ENCODE results near the gene ZNF845.
A peak's percentile ranks its signal among the peaks of the same experiment; 100 is the strongest.
"Not testable (repeated sequence)": the region's sequence is repeated elsewhere in the genome, so short reads cannot be mapped to it uniquely, and the experiment has no call there.

The ZNF845 gene

GRCh38 chr19:53333463-53334449 is at the start of gene ZNF845:
Gene ZNF845 (plus strand): TSS chr19:53333749. CDS start chr19:53341308, 7,559 bp downstream.
- TF ChIP-seq GATA1 (IDR thresholded peaks at IDR 0.05; ENCODE audit: low read depth, low read length) (no peak), POLR2A (IDR thresholded peaks at IDR 0.05; ENCODE audit: low read length) (peak; percentile 77)

GRCh38 chr19:53285087-53285486 is 48.5 kb upstream of the ZNF845 start:
- DNase-seq: no peak
- TF ChIP-seq GATA1 (IDR thresholded peaks at IDR 0.05; ENCODE audit: low read depth, low read length): no peak
- TF ChIP-seq POLR2A (IDR thresholded peaks at IDR 0.05; ENCODE audit: low read length): no peak

More at GRCh38 chr19:53333463-53334449, at the start of gene ZNF845:
- DNase-seq: peak; percentile 91 to 94

- TF ChIP-seq GATA1 (IDR thresholded peaks at IDR 0.05; ENCODE audit: low read depth, low read length) (no peak), POLR2A (IDR thresholded peaks at IDR 0.05; ENCODE audit: low read length) (no peak)
- no peak for DNase-seq
Measured at GRCh38 chr19:53290758-53291549, 42.6 kb upstream of the ZNF845 start.

GRCh38 chr19:53294786-53295441 is 38.6 kb upstream of the ZNF845 start:
- no peak for DNase-seq
- TF ChIP-seq POLR2A (IDR thresholded peaks at IDR 0.05; ENCODE audit: low read length) (no peak), GATA1 (IDR thresholded peaks at IDR 0.05; ENCODE audit: low read depth, low read length) (no peak)

- DNase-seq: not testable (repeated sequence)
Measured at GRCh38 chr19:53301341-53301740, 32.2 kb upstream of the ZNF845 start.

- peak; percentile 12 to 23 for DNase-seq
- TF ChIP-seq GATA1 (IDR thresholded peaks at IDR 0.05; ENCODE audit: low read depth, low read length): no peak
- no peak for TF ChIP-seq POLR2A (IDR thresholded peaks at IDR 0.05; ENCODE audit: low read length)
Measured at GRCh38 chr19:53308339-53308811, 25.2 kb upstream of the ZNF845 start.

- TF ChIP-seq GATA1 (IDR thresholded peaks at IDR 0.05; ENCODE audit: low read depth, low read length) (no peak), POLR2A (IDR thresholded peaks at IDR 0.05; ENCODE audit: low read length) (no peak)
- no peak for DNase-seq
Measured at GRCh38 chr19:53311044-53311443, 22.5 kb upstream of the ZNF845 start.

- no peak for TF ChIP-seq GATA1 (IDR thresholded peaks at IDR 0.05; ENCODE audit: low read depth, low read length)
- TF ChIP-seq POLR2A (IDR thresholded peaks at IDR 0.05; ENCODE audit: low read length): no peak
- DNase-seq: no peak
Measured at GRCh38 chr19:53311897-53312296, 21.7 kb upstream of the ZNF845 start.

GRCh38 chr19:53328967-53329366 is 4.6 kb upstream of the ZNF845 start:
- TF ChIP-seq GATA1 (IDR thresholded peaks at IDR 0.05; ENCODE audit: low read depth, low read length) (no peak), POLR2A (IDR thresholded peaks at IDR 0.05; ENCODE audit: low read length) (no peak)
- DNase-seq: no peak

- DNase-seq: no peak
- TF ChIP-seq POLR2A (IDR thresholded peaks at IDR 0.05; ENCODE audit: low read length): no peak
- no peak for TF ChIP-seq GATA1 (IDR thresholded peaks at IDR 0.05; ENCODE audit: low read depth, low read length)
Measured at GRCh38 chr19:53332484-53332883, 1.1 kb upstream of the ZNF845 start.

- TF ChIP-seq GATA1 (IDR thresholded peaks at IDR 0.05; ENCODE audit: low read depth, low read length): no peak
- no peak for TF ChIP-seq POLR2A (IDR thresholded peaks at IDR 0.05; ENCODE audit: low read length)
- peak; percentile 40 to 55 for DNase-seq
Measured at GRCh38 chr19:53333066-53333462, 485 bp upstream of the ZNF845 start.

GRCh38 chr19:53344403-53344802 is 10.9 kb downstream of the ZNF845 start:
- DNase-seq: not testable (repeated sequence)

- DNase-seq: no peak
- TF ChIP-seq POLR2A (IDR thresholded peaks at IDR 0.05; ENCODE audit: low read length) (no peak), GATA1 (IDR thresholded peaks at IDR 0.05; ENCODE audit: low read depth, low read length) (no peak)
Measured at GRCh38 chr19:53355739-53356138, 22.2 kb downstream of the ZNF845 start.

All from erythroblast (primary cell).